Glomerular visceral epithelial cell (primary cell): Measurements from ENCODE around the gene MOB2.

Source experiments
- DNase-seq: peaks from one replicate; pipeline ENCODE4 v3.0.0-alpha.2; 2016; ENCODE audit errors: extremely low spot score

Gene MOB2

GRCh38 chr11:1487091-1487850, 692 bp upstream of the MOB2 start:
- no peak for DNase-seq

GRCh38 chr11:1485504-1485885, 1.1 kb downstream of the MOB2 start:
- no peak for DNase-seq

- DNase-seq: no peak
These were observed 1.7 kb downstream of the MOB2 start for GRCh38 chr11:1484695-1485503.

GRCh38 chr11:1484061-1484671, 2.4 kb downstream of the MOB2 start:
- DNase-seq: no peak

- no peak for DNase-seq
These were observed 3.1 kb downstream of the MOB2 start for GRCh38 chr11:1483445-1483961.

GRCh38 chr11:1482581-1483444, 3.8 kb downstream of the MOB2 start:
- DNase-seq: no peak

GRCh38 chr11:1481861-1482441, 4.6 kb downstream of the MOB2 start:
- DNase-seq: no peak

GRCh38 chr11:1481483-1481825, 5.1 kb downstream of the MOB2 start:
- DNase-seq: no peak

- no peak for DNase-seq
These were observed 5.8 kb downstream of the MOB2 start for GRCh38 chr11:1480555-1481482.

- DNase-seq: no peak
These were observed 6.4 kb downstream of the MOB2 start for GRCh38 chr11:1480191-1480554.

- DNase-seq: no peak
These were observed 6.9 kb downstream of the MOB2 start for GRCh38 chr11:1479678-1480118.

- no peak for DNase-seq
These were observed 7.4 kb downstream of the MOB2 start for GRCh38 chr11:1479006-1479677.

GRCh38 chr11:1478544-1478943, 8.0 kb downstream of the MOB2 start:
- no peak for DNase-seq

- DNase-seq: no peak
These were observed 8.6 kb downstream of the MOB2 start for GRCh38 chr11:1478011-1478410.

GRCh38 chr11:1476940-1477736, 9.4 kb downstream of the MOB2 start:
- DNase-seq: no peak

- DNase-seq: no peak
These were observed 10.7 kb downstream of the MOB2 start for GRCh38 chr11:1475841-1476240.

- DNase-seq: no peak
These were observed 12.8 kb downstream of the MOB2 start for GRCh38 chr11:1473786-1474185.

- no peak for DNase-seq
These were observed 13.5 kb downstream of the MOB2 start for GRCh38 chr11:1473011-1473628.
